NCI-H2196 (cell line): ENCODE data around the gene ADAMTS12.

Source experiments
- DNase-seq: peaks from one replicate; lab custom pipeline; 2025; ENCODE audit not compliant: unreplicated experiment; lab: John Stamatoyannopoulos, UW

ADAMTS12 gene

GRCh38 chr5:33719769-33720168, 172.0 kb downstream of the ADAMTS12 start:
- DNase-seq: no peak

DNA sequence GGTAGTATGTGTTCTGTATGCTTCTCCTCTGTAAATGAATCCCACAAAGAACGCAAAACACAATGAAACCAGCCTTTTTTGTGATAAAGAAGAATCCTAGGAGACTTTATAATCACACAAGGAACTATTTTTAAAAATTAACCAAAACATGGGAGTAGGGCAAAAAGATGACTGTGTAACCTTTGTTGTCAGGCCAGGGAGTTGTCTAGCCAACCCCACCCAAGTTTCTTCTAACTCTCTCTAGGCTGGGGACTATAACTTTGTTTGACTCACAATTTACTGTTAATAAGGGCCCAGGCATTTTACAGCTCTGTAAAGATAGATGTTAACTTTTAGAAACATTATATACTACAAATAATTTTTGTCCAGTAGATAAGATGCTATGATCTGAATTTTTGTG, 176.1 kb downstream of the ADAMTS12 start:
- DNase-seq: no peak

GRCh38 chr5:33713136-33713765, 178.5 kb downstream of the ADAMTS12 start:
- DNase-seq: no peak

DNA sequence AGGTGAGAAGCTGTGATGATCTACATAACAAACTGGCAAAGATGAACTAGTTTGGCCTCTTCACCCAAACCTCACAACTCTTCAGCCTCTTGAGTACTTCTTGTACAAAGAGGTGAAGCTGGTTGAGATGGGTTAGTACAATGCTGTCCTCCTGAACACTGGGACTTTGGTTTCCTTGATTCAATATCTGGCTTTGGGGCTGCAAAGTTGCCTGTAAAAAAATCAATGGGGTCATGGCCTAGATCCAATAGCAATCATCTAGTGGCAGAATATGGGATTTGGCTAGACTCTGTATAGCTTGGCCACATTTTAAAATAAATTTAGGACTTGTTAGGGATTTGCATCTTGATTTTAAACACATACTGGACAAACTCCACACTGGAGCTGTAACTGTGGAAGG, 179.1 kb downstream of the ADAMTS12 start:
- DNase-seq: no peak

- no peak for DNase-seq
These were observed 180.6 kb downstream of the ADAMTS12 start for GRCh38 chr5:33711094-33711679.

DNA sequence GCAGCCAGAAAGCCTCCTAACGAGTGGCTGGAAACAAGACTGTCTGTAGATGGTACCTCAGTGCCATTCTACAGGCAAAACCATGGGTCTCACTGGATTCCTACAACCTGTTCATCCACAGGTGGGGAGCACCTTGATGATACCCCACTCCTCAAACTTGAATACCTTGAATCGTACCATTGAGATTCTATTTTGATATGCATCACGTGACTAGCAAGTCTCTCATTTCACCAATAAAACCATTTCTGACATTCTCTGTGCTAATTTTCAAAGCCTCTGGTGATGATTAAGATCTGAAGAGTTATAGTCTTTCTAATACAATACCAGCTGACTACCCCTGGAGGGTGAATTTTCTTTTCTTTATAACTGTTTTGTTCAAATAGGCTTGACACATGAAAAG, 188.9 kb downstream of the ADAMTS12 start:
- no peak for DNase-seq

DNA sequence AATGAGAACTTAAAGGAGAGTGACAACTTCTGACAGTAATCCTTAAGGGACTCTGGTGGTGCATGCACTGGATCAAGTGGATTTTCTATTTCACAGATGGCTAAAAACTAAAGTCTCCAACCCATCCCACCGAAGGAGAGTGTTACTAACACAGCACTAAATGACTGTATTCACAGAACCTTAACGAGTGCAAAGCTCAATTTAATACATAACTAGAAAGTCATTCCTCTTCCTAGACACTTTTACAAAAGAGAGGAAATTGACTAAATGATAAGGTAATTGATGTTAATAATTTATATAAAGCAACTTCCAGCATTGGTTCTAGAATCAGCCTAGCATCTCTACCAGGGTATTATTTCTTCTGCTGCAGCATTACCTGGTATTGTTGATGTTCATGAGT, 189.8 kb downstream of the ADAMTS12 start:
- DNase-seq: no peak

DNA sequence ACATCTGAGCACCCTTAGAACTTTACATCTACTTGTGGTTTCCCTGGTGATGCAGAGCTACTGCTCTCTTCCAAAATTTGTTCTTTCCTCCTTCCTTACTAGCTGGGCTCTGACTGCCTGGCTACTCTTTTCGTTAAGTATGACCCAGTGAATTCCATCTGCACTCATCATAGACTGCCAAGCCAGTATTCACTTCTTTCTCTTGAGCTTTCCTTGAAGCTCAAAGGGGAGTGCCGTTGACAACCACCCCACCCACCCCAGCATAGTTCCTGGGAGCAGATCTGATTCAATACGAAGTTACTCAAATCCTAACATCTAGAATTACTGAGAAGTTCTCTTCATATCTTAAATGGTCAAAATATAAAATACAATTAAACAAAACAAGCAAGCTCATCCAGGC, 190.5 kb downstream of the ADAMTS12 start:
- DNase-seq: no peak

- DNase-seq: no peak
These were observed 195.4 kb downstream of the ADAMTS12 start for GRCh38 chr5:33696411-33696810.

GRCh38 chr5:33692980-33693379, 198.8 kb downstream of the ADAMTS12 start:
- DNase-seq: no peak

DNA sequence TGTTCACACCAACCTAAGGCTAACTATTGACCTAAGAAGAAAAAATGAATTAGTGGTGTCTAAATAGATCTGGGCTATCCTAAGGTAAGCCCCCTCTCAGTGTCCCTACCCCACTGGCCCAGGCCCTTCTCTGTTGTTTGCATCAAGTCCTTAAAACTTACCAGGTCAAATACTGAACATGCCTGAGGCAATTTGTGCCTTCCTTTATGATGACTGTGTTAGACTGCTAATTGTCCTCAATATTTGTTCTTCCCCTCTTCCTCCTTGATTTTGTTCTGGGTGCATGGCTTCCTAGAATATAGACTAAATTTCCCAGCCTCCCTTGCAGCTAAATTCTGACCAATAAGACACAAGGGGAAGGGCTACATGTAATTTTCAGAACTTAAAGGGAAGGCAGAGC, 199.9 kb downstream of the ADAMTS12 start:
- DNase-seq: no peak

- DNase-seq: no peak
These were observed 201.2 kb downstream of the ADAMTS12 start for GRCh38 chr5:33690374-33691135.

DNA sequence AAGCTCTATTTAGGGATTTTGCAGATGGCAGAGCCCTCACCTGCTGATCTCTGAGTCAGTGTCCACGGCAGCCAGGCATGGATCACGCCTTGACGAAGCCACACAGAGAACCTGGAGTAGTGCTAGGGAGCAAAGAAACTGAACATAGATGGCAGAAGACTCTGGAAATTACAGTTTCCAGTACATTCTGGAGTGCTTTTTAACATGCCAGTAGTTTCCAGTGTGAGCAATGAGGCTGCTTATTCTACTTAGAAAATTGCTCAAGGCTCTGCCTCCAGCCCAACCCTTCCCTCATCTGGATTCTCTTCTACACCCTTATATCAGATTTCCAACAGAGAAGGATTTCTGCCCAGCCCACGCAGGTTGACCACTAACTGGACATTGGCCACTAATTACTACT, 203.3 kb downstream of the ADAMTS12 start:
- no peak for DNase-seq

DNA sequence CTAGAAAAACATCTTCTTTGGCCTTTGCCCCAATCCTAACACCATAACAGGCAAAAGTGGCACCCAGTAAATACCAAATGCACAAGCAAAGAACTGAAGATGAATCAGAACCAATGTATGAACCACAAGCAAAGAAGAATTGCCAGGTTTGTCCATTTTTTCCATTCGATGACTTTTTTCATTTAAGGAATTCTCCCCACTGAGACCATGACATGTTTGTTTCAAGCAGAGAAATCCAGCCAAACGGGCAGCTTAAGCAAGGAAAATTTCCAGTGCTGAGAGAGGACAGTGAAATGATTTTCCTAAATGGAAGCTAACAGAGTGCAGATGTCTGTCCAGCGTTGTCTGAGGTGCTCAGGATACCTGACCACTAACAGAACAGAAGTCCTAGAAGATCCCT, 203.7 kb downstream of the ADAMTS12 start:
- no peak for DNase-seq

GRCh38 chr5:33685873-33686755, 205.7 kb downstream of the ADAMTS12 start:
- no peak for DNase-seq

GRCh38 chr5:33684496-33685159, 207.2 kb downstream of the ADAMTS12 start:
- no peak for DNase-seq

GRCh38 chr5:33679791-33680190, 212.0 kb downstream of the ADAMTS12 start:
- DNase-seq: no peak

GRCh38 chr5:33675958-33676464, 215.8 kb downstream of the ADAMTS12 start:
- DNase-seq: no peak

DNA sequence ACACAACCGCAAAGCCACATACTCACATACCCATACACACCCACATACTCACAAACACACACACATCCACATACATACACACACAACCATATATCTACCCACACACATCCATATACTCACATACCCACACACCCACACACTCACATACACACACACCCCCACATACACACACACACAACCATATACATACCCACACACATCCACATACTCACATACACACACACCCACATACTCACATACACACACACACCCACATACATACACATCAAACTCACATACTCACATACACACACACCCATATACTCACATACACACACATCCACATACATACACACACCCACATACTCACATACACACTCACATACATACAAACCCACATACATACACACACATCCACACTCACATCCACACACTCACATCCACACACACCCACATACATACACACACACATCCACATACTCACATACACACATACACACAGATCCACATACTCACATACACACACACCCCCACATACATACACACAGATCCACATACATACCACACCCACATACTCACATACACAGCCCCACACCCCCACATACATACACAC, 220.0 kb downstream of the ADAMTS12 start:
- no peak for DNase-seq

GRCh38 chr5:33662722-33663427, 228.9 kb downstream of the ADAMTS12 start:
- no peak for DNase-seq
